22Rv1 (cell line): ENCODE data around the gene QPRT.

ENCODE experiments used
- CTCF ChIP-seq: fragments of 450-650 bp; IDR thresholded peaks from 2 replicates; pipeline ENCODE4 v1.5.1; 2017; ENCODE audit warnings: mild to moderate bottlenecking
- ZFX ChIP-seq: fragments of 450-650 bp; IDR thresholded peaks from 2 replicates; pipeline ENCODE4 v1.6.1; 2017; ENCODE audit warnings: antibody characterized with exemption, borderline replicate concordance

GRCh38 chr16:29737713-29738112, 58.7 kb downstream of the QPRT start:
- no peak for TF ChIP-seq CTCF
- no peak for TF ChIP-seq ZFX
